ENCODE measurements around the gene SASH1.

The SASH1 gene

GRCh38 chr6:148596891-148597455 is 254.3 kb downstream of the SASH1 start:
- no peak for DNase-seq

- DNase-seq = no peak
Measured at GRCh38 chr6:148598724-148599123, 256.1 kb downstream of the SASH1 start.

DNA sequence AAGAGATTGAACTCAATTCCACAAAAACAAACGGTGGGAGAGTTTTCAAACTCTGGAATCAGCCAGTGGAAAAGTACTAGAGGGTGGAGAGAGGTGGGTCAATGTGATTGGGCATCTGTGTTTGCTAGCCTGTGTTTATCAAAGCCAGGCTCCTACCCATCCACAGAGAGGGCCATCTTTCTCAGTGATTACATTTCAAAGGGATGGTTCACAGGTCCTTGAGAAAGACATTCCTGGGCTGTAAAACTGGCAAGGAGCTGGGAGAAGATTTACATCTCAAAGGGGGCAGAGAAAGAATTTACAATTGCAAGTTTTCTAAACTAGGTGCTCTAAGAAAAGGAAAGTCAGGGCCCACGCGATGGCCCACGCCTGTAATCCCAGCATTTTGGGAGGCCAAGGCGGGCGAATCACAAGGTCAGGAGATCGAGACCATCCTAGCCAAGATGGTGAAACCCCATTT is 257.4 kb downstream of the SASH1 start:
- no peak for DNase-seq

Data from MV-4-11 (cell line).